Colonic mucosa (tissue), 4 donors: ENCODE results near the gene COL4A2. TPM values are rescaled to one million over a fixed set of nuclear protein-coding genes. Genes with fewer than 3 reads are reported as not detected.

Experiments
- DNase-seq: peaks from one replicate; pipeline ENCODE4 v3.0.0-alpha.2; 2020
- H3K27ac ChIP-seq: fragments of 200-600 bp; one replicate; pipeline ENCODE4 v1.8.0; 2021
- H3K27me3 ChIP-seq: fragments of 200-600 bp; one replicate; pipeline ENCODE4 v1.8.0; 2021
- H3K36me3 ChIP-seq: fragments of 200-600 bp; one replicate; pipeline ENCODE4 v1.8.0; 2021
- H3K4me1 ChIP-seq: fragments of 200-600 bp; one replicate; pipeline ENCODE4 v1.8.0; 2021; ENCODE audit warnings: mild to moderate bottlenecking
- H3K4me3 ChIP-seq: fragments of 200-600 bp; one replicate; pipeline ENCODE4 v1.8.0; 2021
- H3K9ac ChIP-seq, 2 donors: one replicate each; pipeline ENCODE4 v1.7.0; 2013; ENCODE audit warnings: control low read depth in 2 of 2, low read depth in 2 of 2, low read length in 2 of 2
- H3K9me3 ChIP-seq: fragments of 200-600 bp; one replicate; pipeline ENCODE4 v1.8.0; 2021
- CTCF ChIP-seq: fragments of 200-600 bp; IDR thresholded peaks from one replicate; pipeline ENCODE4 v1.8.0; 2022; ENCODE audit warnings: antibody characterized with exemption, mild to moderate bottlenecking
- intact Hi-C: fragments of 100-400 bp; cut with DNase I; formaldehyde crosslinking; loops from one replicate; pipeline ENCODE4 v1.14.1; 2022
- total RNA-seq, 2 donors: library from RNA; stranded (reverse); fragmentation: NEBNext Ultra II Directional in 1 of 2; extraction: Animal tissue kit (Norgen Biotek cat#: 25700) in 1 of 2; gene quantifications; one replicate each; pipeline ENCODE4 v1.2.1, GENCODE V29; 2021
- donor health status: healthy.
- donor health status: DM: no; HTN: no; CAD: no.
- donor health status: DM: no; HTN: no; CAD: no.

COL4A2 gene
- total RNA-seq, 2 donors from 2014 or later = 61.1 to 111 TPM

- TF ChIP-seq CTCF = no peak
- DNase-seq = no peak
These were observed 45.7 kb upstream of the COL4A2 start for GRCh38 chr13:110261166-110262081.

GRCh38 chr13:110262082-110262436 lies 45.0 kb upstream of the COL4A2 start:
- intact Hi-C loops = no loop called here
- no peaks in the 10 kb centered on the region for H3K4me1 ChIP-seq
- no peak for DNase-seq

More at GRCh38 chr13:110261166-110262081, 45.7 kb upstream of the COL4A2 start:
- Histone ChIP-seq H3K36me3 (no peaks in the 10 kb centered on the region), H3K9me3 (no peaks in the 10 kb centered on the region), H3K4me1 (no peaks in the 10 kb centered on the region), H3K27me3 (no peaks in the 10 kb centered on the region), H3K9ac (no peak overlapping the region), H3K4me3 (no peak overlapping the region), H3K27ac (peak overlapping the region; percentile 51)
- intact Hi-C loops = no loop called here

GRCh38 chr13:110262508-110263291 lies 44.4 kb upstream of the COL4A2 start:
- no peak overlapping the region for H3K9ac ChIP-seq
- H3K27me3 ChIP-seq = no peaks in the 10 kb centered on the region
- no peak overlapping the region for H3K4me3 ChIP-seq
- H3K4me1 ChIP-seq = no peaks in the 10 kb centered on the region
- DNase-seq = no peak
- no peaks in the 10 kb centered on the region for H3K36me3 ChIP-seq
- no peaks in the 10 kb centered on the region for H3K9me3 ChIP-seq
- intact Hi-C loops = no loop called here
- H3K27ac ChIP-seq = peak overlapping the region; percentile 51
- TF ChIP-seq CTCF = no peak

More at GRCh38 chr13:110262082-110262436, 45.0 kb upstream of the COL4A2 start:
- no peak overlapping the region for H3K4me3 ChIP-seq
- H3K9me3 ChIP-seq = no peaks in the 10 kb centered on the region
- no peaks in the 10 kb centered on the region for H3K27me3 ChIP-seq
- peak overlapping the region; percentile 51 for H3K27ac ChIP-seq
- H3K9ac ChIP-seq = no peak overlapping the region
- H3K36me3 ChIP-seq = no peaks in the 10 kb centered on the region
- TF ChIP-seq CTCF = no peak

GRCh38 chr13:110263404-110263803 lies 43.7 kb upstream of the COL4A2 start:
- no peak for DNase-seq
- no peaks in the 10 kb centered on the region for H3K4me1 ChIP-seq
- H3K27ac ChIP-seq = peak overlapping the region; percentile 51
- no peaks in the 10 kb centered on the region for H3K27me3 ChIP-seq
- H3K9ac ChIP-seq = no peak overlapping the region
- no peaks in the 10 kb centered on the region for H3K36me3 ChIP-seq
- no peaks in the 10 kb centered on the region for H3K9me3 ChIP-seq
- intact Hi-C loops = no loop called here
- H3K4me3 ChIP-seq = no peak overlapping the region
- no peak for TF ChIP-seq CTCF

- intact Hi-C loops = no loop called here
- H3K4me1 ChIP-seq = no peaks in the 10 kb centered on the region
- no peak for TF ChIP-seq CTCF
- no peak overlapping the region for H3K4me3 ChIP-seq
- no peak overlapping the region for H3K9ac ChIP-seq
- peak; percentile 60 for DNase-seq
- H3K27ac ChIP-seq = no peak overlapping the region
- no peaks in the 10 kb centered on the region for H3K27me3 ChIP-seq
- no peaks in the 10 kb centered on the region for H3K36me3 ChIP-seq
- no peaks in the 10 kb centered on the region for H3K9me3 ChIP-seq
These were observed 43.2 kb upstream of the COL4A2 start for GRCh38 chr13:110263888-110264287.
